Suprapubic skin (tissue), 4 donors: ENCODE data around the gene CCDC184.
"Not testable (repeated sequence)": the region's sequence is repeated elsewhere in the genome, so short reads cannot be mapped to it uniquely, and the experiment has no call there.

Source experiments
- EP300 ChIP-seq: sonication (generic); formaldehyde crosslinking; IDR thresholded peaks from one replicate; pipeline ENCODE4 v1.6.1; 2017; ENCODE audit warnings: antibody characterized with exemption
- POLR2AphosphoS5 ChIP-seq, 3 donors: sonication (generic); formaldehyde crosslinking; IDR thresholded peaks; one replicate each; pipeline ENCODE4 v1.6.1; 2017; ENCODE audit warnings: antibody characterized with exemption in 3 of 3
- TF ChIP-seq, protein P1 (sequence below), 2 donors: fragments of 200-600 bp in 1 of 2; fragments of 450-650 bp in 1 of 2; sonication (generic) in 1 of 2; IDR thresholded peaks; one replicate each; pipeline ENCODE4 v1.5.1; 2016 to 2019; ENCODE audit warnings: antibody characterized with exemption in 2 of 2, mild to moderate bottlenecking in 1 of 2, moderate library complexity in 1 of 2

GRCh38 chr12:48231169-48231958 lies 47.9 kb downstream of the CCDC184 start:
- TF ChIP-seq POLR2AphosphoS5 (IDR thresholded peaks at IDR 0.05); EP300: not testable (repeated sequence)
- TF ChIP-seq, protein P1, sequence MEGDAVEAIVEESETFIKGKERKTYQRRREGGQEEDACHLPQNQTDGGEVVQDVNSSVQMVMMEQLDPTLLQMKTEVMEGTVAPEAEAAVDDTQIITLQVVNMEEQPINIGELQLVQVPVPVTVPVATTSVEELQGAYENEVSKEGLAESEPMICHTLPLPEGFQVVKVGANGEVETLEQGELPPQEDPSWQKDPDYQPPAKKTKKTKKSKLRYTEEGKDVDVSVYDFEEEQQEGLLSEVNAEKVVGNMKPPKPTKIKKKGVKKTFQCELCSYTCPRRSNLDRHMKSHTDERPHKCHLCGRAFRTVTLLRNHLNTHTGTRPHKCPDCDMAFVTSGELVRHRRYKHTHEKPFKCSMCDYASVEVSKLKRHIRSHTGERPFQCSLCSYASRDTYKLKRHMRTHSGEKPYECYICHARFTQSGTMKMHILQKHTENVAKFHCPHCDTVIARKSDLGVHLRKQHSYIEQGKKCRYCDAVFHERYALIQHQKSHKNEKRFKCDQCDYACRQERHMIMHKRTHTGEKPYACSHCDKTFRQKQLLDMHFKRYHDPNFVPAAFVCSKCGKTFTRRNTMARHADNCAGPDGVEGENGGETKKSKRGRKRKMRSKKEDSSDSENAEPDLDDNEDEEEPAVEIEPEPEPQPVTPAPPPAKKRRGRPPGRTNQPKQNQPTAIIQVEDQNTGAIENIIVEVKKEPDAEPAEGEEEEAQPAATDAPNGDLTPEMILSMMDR (IDR thresholded peaks at IDR 0.05): not testable (repeated sequence)
